Mesothelial cell of epicardium (in vitro differentiated cells): ENCODE data around the gene TMEM209. TPM values are rescaled to one million over a fixed set of nuclear protein-coding genes. Genes with fewer than 3 reads are reported as not detected.
A peak's percentile ranks its signal among the peaks of the same experiment; 100 is the strongest.
"Not testable (repeated sequence)": the region's sequence is repeated elsewhere in the genome, so short reads cannot be mapped to it uniquely, and the experiment has no call there.

Experiments used
- DNase-seq, 2 experiments: peaks; one replicate each; pipeline ENCODE4 v3.0.0; 2021; ENCODE audit warnings: low spot score in 2 of 2; ENCODE audit not compliant: unreplicated experiment in 2 of 2
- H3K27ac Mint-ChIP-seq: 2 replicates; pipeline ENCODE4 v1.8.0; 2021; ENCODE audit warnings: mixed read lengths
- H3K27me3 Mint-ChIP-seq: 2 replicates; pipeline ENCODE4 v1.8.0; 2021; ENCODE audit warnings: low read depth, mixed read lengths
- H3K36me3 Mint-ChIP-seq: 2 replicates; pipeline ENCODE4 v1.8.0; 2021; ENCODE audit warnings: mixed read lengths
- H3K4me1 Mint-ChIP-seq: 2 replicates; pipeline ENCODE4 v1.8.0; 2021; ENCODE audit warnings: mixed read lengths
- H3K4me3 Mint-ChIP-seq: 2 replicates; pipeline ENCODE4 v1.8.0; 2021; ENCODE audit warnings: mild to moderate bottlenecking, moderate library complexity, mixed read lengths
- H3K9me3 Mint-ChIP-seq: 2 replicates; pipeline ENCODE4 v1.8.0; 2021; ENCODE audit warnings: mixed read lengths
- CTCF ChIP-seq: fragments of 200-600 bp; sonication (generic); IDR thresholded peaks from one replicate; pipeline ENCODE4 v1.5.0; 2021; ENCODE audit warnings: antibody characterized with exemption; ENCODE audit not compliant: unreplicated experiment
- total RNA-seq: library from RNA; stranded (reverse); gene quantifications from 3 replicates; pipeline ENCODE4 v1.2.1, GENCODE V29; 2021

Gene TMEM209
- total RNA-seq, 1 donor from 2014 or later: 27.8 TPM

- H3K4me3 Mint-ChIP-seq: no peak overlapping the region
- H3K36me3 Mint-ChIP-seq: peaks cover 3% of the 10 kb centered on the region
- TF ChIP-seq CTCF: no peak
- H3K27ac Mint-ChIP-seq: no peak overlapping the region
- no peaks in the 10 kb centered on the region for H3K27me3 Mint-ChIP-seq
- H3K4me1 Mint-ChIP-seq: peaks cover 21% of the 10 kb centered on the region
- peaks cover 3% of the 10 kb centered on the region for H3K9me3 Mint-ChIP-seq
- no peak for DNase-seq
Observed at GRCh38 chr7:130150587-130150986, 54.6 kb downstream of the TMEM209 start.

- TF ChIP-seq CTCF: no peak
- Mint-ChIP-seq H3K27ac (no peak overlapping the region), H3K4me3 (no peak overlapping the region), H3K9me3 (no peaks in the 10 kb centered on the region), H3K27me3 (no peaks in the 10 kb centered on the region), H3K36me3 (no peaks in the 10 kb centered on the region), H3K4me1 (peaks cover 31% of the 10 kb centered on the region)
- DNase-seq: no peak
Observed at GRCh38 chr7:130149281-130150139, 55.7 kb downstream of the TMEM209 start.

- H3K27ac Mint-ChIP-seq: peak overlapping the region; percentile 87
- no peak overlapping the region for H3K4me3 Mint-ChIP-seq
- no peaks in the 10 kb centered on the region for H3K9me3 Mint-ChIP-seq
- TF ChIP-seq CTCF: no peak
- no peaks in the 10 kb centered on the region for H3K27me3 Mint-ChIP-seq
- H3K4me1 Mint-ChIP-seq: peaks cover 35% of the 10 kb centered on the region
- DNase-seq: no peak
- no peaks in the 10 kb centered on the region for H3K36me3 Mint-ChIP-seq
Observed at GRCh38 chr7:130148561-130148960, 56.6 kb downstream of the TMEM209 start.

DNA sequence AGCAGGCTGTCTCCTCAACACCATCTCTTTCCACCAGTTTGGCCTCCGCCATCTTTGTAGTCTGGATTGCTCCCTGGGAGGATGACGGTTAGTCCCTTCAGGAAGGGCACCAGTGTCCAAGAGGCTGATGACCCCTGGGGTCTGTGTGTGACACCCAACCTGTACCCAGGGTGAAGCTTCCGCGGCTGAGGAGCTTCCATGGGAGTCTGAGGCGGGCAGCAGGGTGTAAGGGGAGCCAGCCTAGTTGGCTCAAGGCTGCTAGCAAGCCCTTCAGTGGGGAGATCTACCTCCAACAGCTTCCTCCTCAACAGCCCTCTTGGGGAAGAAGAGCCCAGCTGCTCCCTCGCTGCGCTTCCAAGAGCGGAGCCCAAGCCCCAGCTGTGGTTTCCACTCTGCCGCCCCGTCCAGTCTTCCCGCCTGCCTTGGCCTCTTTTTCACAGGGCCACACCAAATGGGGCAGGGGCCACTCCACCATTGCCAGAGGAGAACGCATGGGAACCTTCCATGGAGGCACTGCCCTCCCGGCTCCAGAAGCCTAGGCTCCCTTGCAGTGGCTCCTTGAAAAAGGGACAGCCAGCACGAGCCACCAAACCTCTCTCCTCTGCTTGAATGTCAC, 57.4 kb downstream of the TMEM209 start:
- Mint-ChIP-seq H3K27me3 (no peaks in the 10 kb centered on the region), H3K27ac (peak overlapping the region; percentile 87), H3K4me3 (no peak overlapping the region), H3K4me1 (peaks cover 41% of the 10 kb centered on the region), H3K36me3 (no peaks in the 10 kb centered on the region), H3K9me3 (no peaks in the 10 kb centered on the region)
- TF ChIP-seq CTCF: no peak
- DNase-seq: no peak

GRCh38 chr7:130146693-130147405, 58.4 kb downstream of the TMEM209 start:
- DNase-seq: no peak
- peaks cover 49% of the 10 kb centered on the region for H3K4me1 Mint-ChIP-seq
- no peak for TF ChIP-seq CTCF

GRCh38 chr7:130146142-130146541, 59.1 kb downstream of the TMEM209 start:
- DNase-seq, H3K9me3 Mint-ChIP-seq, H3K27me3 Mint-ChIP-seq, H3K36me3 Mint-ChIP-seq, H3K4me3 Mint-ChIP-seq: not testable (repeated sequence)
- H3K4me1 Mint-ChIP-seq: peaks cover 53% of the 10 kb centered on the region
- peak overlapping the region; percentile 67 for H3K27ac Mint-ChIP-seq

More at GRCh38 chr7:130146693-130147405, 58.4 kb downstream of the TMEM209 start:
- Mint-ChIP-seq H3K9me3 (no peaks in the 10 kb centered on the region), H3K27me3 (no peaks in the 10 kb centered on the region), H3K27ac (no peak overlapping the region), H3K36me3 (no peaks in the 10 kb centered on the region), H3K4me3 (no peak overlapping the region)
